Prostate gland (tissue), 2 donors: ENCODE measurements around the gene LMTK3.

Experiments
- POLR2AphosphoS5 ChIP-seq: sonication (generic); formaldehyde crosslinking; IDR thresholded peaks from one replicate; pipeline ENCODE4 v1.6.1; 2017; ENCODE audit warnings: antibody characterized with exemption
- TF ChIP-seq, protein P1 (sequence below), 4 experiments: fragments of 200-600 bp in 2 of 4; fragments of 450-650 bp in 2 of 4; sonication (generic) in 2 of 4; IDR thresholded peaks; 1 replicate in 3 of 4; 2 replicates in 1 of 4; pipeline ENCODE4 v1.5.1; 2016 to 2019; ENCODE audit warnings: antibody characterized with exemption in 4 of 4, mild to moderate bottlenecking in 2 of 4, moderate library complexity in 2 of 4

DNA sequence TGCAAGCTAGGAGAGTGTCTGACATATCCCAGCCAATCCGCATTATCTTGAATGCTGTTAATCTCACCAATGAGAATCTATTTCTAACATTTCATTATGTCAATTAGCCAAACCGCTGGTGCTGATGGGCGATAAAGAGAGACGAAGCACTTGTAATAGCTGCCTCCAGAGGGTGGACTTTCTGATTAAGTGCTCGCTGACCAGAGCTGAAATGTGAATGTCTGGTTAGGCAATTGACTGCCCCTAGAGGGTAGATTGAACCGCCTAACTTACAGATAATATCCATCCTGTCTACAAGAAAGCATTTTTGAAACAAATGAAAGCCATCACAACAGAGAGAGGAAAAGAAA, 66.4 kb downstream of the LMTK3 start:
- TF ChIP-seq, protein P1, sequence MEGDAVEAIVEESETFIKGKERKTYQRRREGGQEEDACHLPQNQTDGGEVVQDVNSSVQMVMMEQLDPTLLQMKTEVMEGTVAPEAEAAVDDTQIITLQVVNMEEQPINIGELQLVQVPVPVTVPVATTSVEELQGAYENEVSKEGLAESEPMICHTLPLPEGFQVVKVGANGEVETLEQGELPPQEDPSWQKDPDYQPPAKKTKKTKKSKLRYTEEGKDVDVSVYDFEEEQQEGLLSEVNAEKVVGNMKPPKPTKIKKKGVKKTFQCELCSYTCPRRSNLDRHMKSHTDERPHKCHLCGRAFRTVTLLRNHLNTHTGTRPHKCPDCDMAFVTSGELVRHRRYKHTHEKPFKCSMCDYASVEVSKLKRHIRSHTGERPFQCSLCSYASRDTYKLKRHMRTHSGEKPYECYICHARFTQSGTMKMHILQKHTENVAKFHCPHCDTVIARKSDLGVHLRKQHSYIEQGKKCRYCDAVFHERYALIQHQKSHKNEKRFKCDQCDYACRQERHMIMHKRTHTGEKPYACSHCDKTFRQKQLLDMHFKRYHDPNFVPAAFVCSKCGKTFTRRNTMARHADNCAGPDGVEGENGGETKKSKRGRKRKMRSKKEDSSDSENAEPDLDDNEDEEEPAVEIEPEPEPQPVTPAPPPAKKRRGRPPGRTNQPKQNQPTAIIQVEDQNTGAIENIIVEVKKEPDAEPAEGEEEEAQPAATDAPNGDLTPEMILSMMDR (IDR thresholded peaks at IDR 0.05) = peak in 3 of 4 experiments; percentile 30 to 74 (median 54)
- TF ChIP-seq POLR2AphosphoS5 = no peak
